NCI-H510A treated with DMSO at 0.1 percent for 48 hours (cell line): ENCODE measurements around the gene ATP6V1A.

Experiments used
- DNase-seq: peaks from one replicate; lab custom pipeline; 2025; lab: John Stamatoyannopoulos, UW

The ATP6V1A gene

GRCh38 chr3:113747283-113748046 is 630 bp downstream of the ATP6V1A start:
- DNase-seq = no peak

- DNase-seq = no peak
Observed at GRCh38 chr3:113751141-113751540, 4.3 kb downstream of the ATP6V1A start.

- DNase-seq = no peak
Observed at GRCh38 chr3:113753376-113753985, 6.6 kb downstream of the ATP6V1A start.

- no peak for DNase-seq
Observed at GRCh38 chr3:113754494-113755159, 7.8 kb downstream of the ATP6V1A start.

- DNase-seq = no peak
Observed at GRCh38 chr3:113758389-113759024, 11.7 kb downstream of the ATP6V1A start.

GRCh38 chr3:113764698-113765097 is 17.9 kb downstream of the ATP6V1A start:
- DNase-seq = no peak

- no peak for DNase-seq
Observed at GRCh38 chr3:113769551-113769950, 22.7 kb downstream of the ATP6V1A start.

- DNase-seq = no peak
Observed at GRCh38 chr3:113771993-113772392, 25.2 kb downstream of the ATP6V1A start.

- DNase-seq = no peak
Observed at GRCh38 chr3:113773381-113773780, 26.5 kb downstream of the ATP6V1A start.

GRCh38 chr3:113775516-113775915 is 28.7 kb downstream of the ATP6V1A start:
- DNase-seq = no peak

GRCh38 chr3:113776564-113776963 is 29.7 kb downstream of the ATP6V1A start:
- DNase-seq = no peak

- DNase-seq = no peak
Observed at GRCh38 chr3:113783463-113783862, 36.6 kb downstream of the ATP6V1A start.

GRCh38 chr3:113783980-113784379 is 37.1 kb downstream of the ATP6V1A start:
- no peak for DNase-seq

GRCh38 chr3:113791381-113791780 is 44.5 kb downstream of the ATP6V1A start:
- DNase-seq = no peak

- no peak for DNase-seq
Observed at GRCh38 chr3:113794526-113794925, 47.7 kb downstream of the ATP6V1A start.

- DNase-seq = no peak
Observed at GRCh38 chr3:113795693-113796092, 48.9 kb downstream of the ATP6V1A start.

- DNase-seq = no peak
Observed at GRCh38 chr3:113802795-113803455, 56.1 kb downstream of the ATP6V1A start.

- DNase-seq = no peak
Observed at GRCh38 chr3:113804661-113805060, 57.8 kb downstream of the ATP6V1A start.

- DNase-seq = no peak
Observed at GRCh38 chr3:113805249-113805648, 58.4 kb downstream of the ATP6V1A start.

- no peak for DNase-seq
Observed at GRCh38 chr3:113812854-113813253, 66.0 kb downstream of the ATP6V1A start.

- no peak for DNase-seq
Observed at GRCh38 chr3:113819866-113820265, 73.0 kb downstream of the ATP6V1A start.

GRCh38 chr3:113825090-113825489 is 78.3 kb downstream of the ATP6V1A start:
- no peak for DNase-seq
